Activated CD4-positive, alpha-beta T cell treated with anti-CD3 and anti-CD28 coated beads for 36 hours (primary cell): ENCODE results near the gene ZNF628. TPM values are rescaled to one million over a fixed set of nuclear protein-coding genes. Genes with fewer than 3 reads are reported as not detected.

Experiments used
- ATAC-seq: fragments of 200-7000 bp; cut with Tn5 transposase; one replicate; pipeline ENCODE4 v1.10.0; 2021; ENCODE audit warnings: mild to moderate bottlenecking, moderate library complexity
- CTCF ChIA-PET: fragments of 350-600 bp; sonication (Branson Sonifier 250); formaldehyde crosslinking; loops from one replicate; lab custom pipeline; 2021; ENCODE audit warnings: antibody characterized with exemption; lab: Charles Lee
- POLR2A ChIA-PET: fragments of 350-600 bp; sonication (Branson Sonifier 250); formaldehyde crosslinking; loops from one replicate; lab custom pipeline; 2021; ENCODE audit warnings: antibody characterized with exemption, inconsistent platforms; lab: Charles Lee
- DNase-seq: peaks from one replicate; pipeline ENCODE4 v3.0.0-alpha.2; 2020
- H3K27ac Mint-ChIP-seq: one replicate; pipeline ENCODE4 v1.8.0; 2021; ENCODE audit warnings: mixed read lengths
- H3K27me3 Mint-ChIP-seq: one replicate; pipeline ENCODE4 v1.8.0; 2021; ENCODE audit warnings: mixed read lengths
- H3K36me3 Mint-ChIP-seq: one replicate; pipeline ENCODE4 v1.8.0; 2021; ENCODE audit warnings: low read depth, mixed read lengths
- H3K4me1 Mint-ChIP-seq: one replicate; pipeline ENCODE4 v1.8.0; 2021; ENCODE audit warnings: mixed read lengths
- H3K4me3 Mint-ChIP-seq: one replicate; pipeline ENCODE4 v1.8.0; 2021; ENCODE audit warnings: mild to moderate bottlenecking, moderate library complexity, mixed read lengths
- H3K9me3 Mint-ChIP-seq: one replicate; pipeline ENCODE4 v1.8.0; 2021; ENCODE audit warnings: low read depth, mixed read lengths
- intact Hi-C, 2 experiments: fragments of 100-400 bp; cut with DNase I in 1 of 2; cut with micrococcal nuclease in 1 of 2; formaldehyde crosslinking; loops; one replicate each; pipeline versions ENCODE4 v1.14.2 to v1.15.1; 2022 to 2024; cut with DNase I, micrococcal nuclease
- total RNA-seq, 2 experiments: library from RNA; stranded (reverse); gene quantifications; one replicate each; pipeline ENCODE4 v1.2.3, GENCODE V29; 2021

ZNF628 gene
- total RNA-seq, 2 experiments from 2014 or later, result 5.6 to 6.8 TPM

DNA sequence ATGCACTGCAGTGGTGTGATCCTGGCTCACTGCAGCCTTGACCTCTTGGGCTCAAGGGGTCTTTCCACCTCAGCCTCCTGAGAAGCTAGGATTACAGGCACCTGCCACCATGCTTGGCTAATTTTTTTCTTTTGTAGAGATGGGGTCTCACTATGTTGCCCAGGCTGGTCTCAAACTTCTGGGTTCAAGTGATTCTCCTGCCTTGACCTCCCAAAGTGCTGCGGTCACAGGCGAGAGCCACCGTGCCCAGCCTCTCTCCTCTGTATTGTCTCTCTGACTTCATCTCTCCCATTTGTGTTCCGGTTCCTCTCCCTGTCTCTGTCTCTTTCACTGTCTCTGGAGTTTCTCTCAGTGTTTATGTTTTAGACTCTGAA, 10.2 kb upstream of the ZNF628 start:
- Mint-ChIP-seq H3K9me3 (no peaks in the 10 kb centered on the region), H3K27me3 (no peaks in the 10 kb centered on the region), H3K27ac (no peak overlapping the region), H3K4me3 (no peak overlapping the region), H3K36me3 (no peaks in the 10 kb centered on the region), H3K4me1 (peaks cover 7% of the 10 kb centered on the region)
- intact Hi-C loops, result loop anchor here in 1 of 2 experiments (5.0 kb wide), 1 partner anchor 166 kb away; no protein-coding TSS in a partner anchor
- ATAC-seq (no peak), DNase-seq (no peak)
- POLR2A ChIA-PET, result no interaction called here
- CTCF ChIA-PET, result interaction anchor here (0.6 to 3.9 kb wide), 5 partner anchors 7 to 301 kb away, joined by 3 to 30 read pairs (median 5); no protein-coding TSS in a partner anchor

GRCh38 chr19:55467236-55468053, 9.0 kb upstream of the ZNF628 start:
- no peak overlapping the region for H3K27ac Mint-ChIP-seq
- no peaks in the 10 kb centered on the region for H3K9me3 Mint-ChIP-seq
- peaks cover 3% of the 10 kb centered on the region for H3K4me1 Mint-ChIP-seq
- CTCF ChIA-PET, result interaction anchor here (0.6 to 3.9 kb wide), 18 partner anchors 9 to 302 kb away, joined by 3 to 30 read pairs (median 4); partner anchors contain the start of genes NAT14 and ZNF628
- H3K27me3 Mint-ChIP-seq, result no peaks in the 10 kb centered on the region
- intact Hi-C loops, result loop anchor here (1.0 to 5.0 kb wide), 4 partner anchors 36 to 165 kb away; no protein-coding TSS in a partner anchor
- no peak overlapping the region for H3K4me3 Mint-ChIP-seq
- POLR2A ChIA-PET, result no interaction called here
- peak; percentile 83 for DNase-seq
- ATAC-seq, result peak; percentile 98
- H3K36me3 Mint-ChIP-seq, result no peaks in the 10 kb centered on the region

DNA sequence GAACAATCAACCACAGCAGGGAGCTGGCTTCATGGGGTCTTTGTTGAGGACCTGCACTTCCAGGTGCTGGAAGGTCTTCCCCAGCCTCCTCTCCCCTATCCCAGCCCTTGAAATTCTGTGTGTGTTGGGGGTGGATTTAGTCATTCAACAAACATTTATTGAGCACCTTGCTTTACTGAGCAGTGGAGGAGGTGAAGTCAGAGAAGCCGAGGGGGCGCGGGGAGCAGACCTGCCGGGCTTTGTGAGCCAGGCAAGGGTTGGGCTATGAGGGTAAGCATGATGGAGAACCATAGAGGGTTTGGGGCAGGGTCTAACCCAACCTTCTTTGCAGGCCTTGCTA, 8.4 kb upstream of the ZNF628 start:
- ChIA-PET CTCF (interaction anchor here (0.6 to 3.9 kb wide), 10 partner anchors 9 to 302 kb away, joined by 3 to 30 read pairs (median 6); partner anchors contain the start of gene ZNF628), POLR2A (no interaction called here)
- Mint-ChIP-seq H3K27ac (no peak overlapping the region), H3K36me3 (no peaks in the 10 kb centered on the region), H3K4me3 (no peak overlapping the region), H3K27me3 (no peaks in the 10 kb centered on the region), H3K9me3 (no peaks in the 10 kb centered on the region), H3K4me1 (peaks cover 3% of the 10 kb centered on the region)
- intact Hi-C loops, result loop anchor here (2.0 to 5.0 kb wide), 2 partner anchors 163 to 164 kb away; no protein-coding TSS in a partner anchor
- ATAC-seq (peak; percentile 37), DNase-seq (no peak)

- POLR2A ChIA-PET, result no interaction called here
Measured at GRCh38 chr19:55471266-55471665, 5.2 kb upstream of the ZNF628 start.

DNA sequence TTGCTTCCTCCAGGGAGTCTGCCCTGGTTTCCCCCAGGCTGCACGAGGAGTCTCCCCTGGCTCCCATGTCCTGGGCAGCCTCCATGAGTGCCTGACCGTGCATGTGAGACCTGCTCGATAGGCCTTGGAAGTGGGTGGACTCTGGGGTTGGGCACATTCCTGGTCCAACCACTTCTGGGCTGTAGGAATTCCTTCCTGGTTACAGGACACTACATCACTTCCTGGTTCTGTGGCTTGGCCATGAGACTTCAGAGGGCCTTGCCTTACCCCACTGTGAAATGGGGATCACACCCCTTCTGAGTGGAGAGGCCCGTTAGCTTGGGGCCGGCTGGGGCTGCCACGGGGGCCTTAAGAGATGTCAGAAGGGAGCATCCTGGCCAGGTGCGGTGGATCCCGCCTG, 4.0 kb upstream of the ZNF628 start:
- peaks cover 11% of the 10 kb centered on the region for H3K4me1 Mint-ChIP-seq
- no peaks in the 10 kb centered on the region for H3K36me3 Mint-ChIP-seq
- H3K9me3 Mint-ChIP-seq, result no peaks in the 10 kb centered on the region
- intact Hi-C loops, result no loop called here
- POLR2A ChIA-PET, result no interaction called here
- DNase-seq (no peak), ATAC-seq (no peak)
- H3K4me3 Mint-ChIP-seq, result no peak overlapping the region
- no peaks in the 10 kb centered on the region for H3K27me3 Mint-ChIP-seq
- CTCF ChIA-PET, result no interaction called here
- no peak overlapping the region for H3K27ac Mint-ChIP-seq

More at GRCh38 chr19:55471266-55471665, 5.2 kb upstream of the ZNF628 start:
- Mint-ChIP-seq H3K27ac (no peak overlapping the region), H3K4me1 (peaks cover 9% of the 10 kb centered on the region), H3K9me3 (no peaks in the 10 kb centered on the region), H3K4me3 (no peak overlapping the region), H3K36me3 (no peaks in the 10 kb centered on the region), H3K27me3 (no peaks in the 10 kb centered on the region)
- ATAC-seq (no peak), DNase-seq (no peak)
- intact Hi-C loops, result no loop called here
- CTCF ChIA-PET, result interaction anchor here (0.9 to 1.0 kb wide), 2 partner anchors 16 to 33 kb away, joined by 3 to 5 read pairs; no protein-coding TSS in a partner anchor

DNA sequence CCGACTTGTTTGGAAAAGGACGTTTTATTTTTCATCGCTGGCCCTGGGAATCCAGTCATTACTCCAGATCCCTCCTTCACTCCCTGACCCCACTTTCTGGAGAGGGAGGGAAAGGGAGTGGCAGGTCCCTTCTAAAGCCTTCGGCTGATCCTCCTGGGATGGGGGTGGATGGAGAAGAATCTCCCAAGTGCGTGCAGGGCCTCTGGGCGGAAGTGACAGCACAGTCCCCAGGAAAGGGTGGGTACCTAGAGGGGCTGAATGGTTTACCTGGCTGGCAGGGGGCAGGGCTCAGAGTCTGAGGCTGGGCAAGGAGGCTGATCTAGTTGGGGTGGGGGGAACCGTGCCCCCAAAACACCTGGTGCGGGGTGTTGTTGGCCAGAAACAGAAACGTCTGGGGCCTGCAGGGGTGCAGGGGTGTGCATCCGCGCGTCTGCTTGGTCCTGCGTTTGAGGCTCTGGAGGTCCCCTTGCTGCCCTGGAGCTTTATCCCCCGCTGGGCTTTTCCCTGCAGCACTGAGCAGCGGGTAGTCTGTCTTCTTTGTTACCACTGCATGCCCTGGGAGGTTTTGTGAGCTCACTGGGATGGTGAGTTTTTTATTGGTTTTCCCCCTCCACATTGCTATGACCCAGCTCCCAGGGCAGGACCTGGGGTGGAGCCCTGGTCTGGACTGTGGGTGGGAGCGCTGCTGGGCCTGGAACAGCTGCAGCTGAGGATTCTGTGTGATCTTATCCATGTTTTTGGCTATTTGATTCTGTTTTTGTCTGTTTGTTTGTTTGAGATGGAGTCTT, 3.0 kb upstream of the ZNF628 start:
- intact Hi-C loops, result no loop called here
- Mint-ChIP-seq H3K9me3 (no peaks in the 10 kb centered on the region), H3K27me3 (no peaks in the 10 kb centered on the region), H3K27ac (no peak overlapping the region), H3K4me3 (no peak overlapping the region), H3K4me1 (peaks cover 17% of the 10 kb centered on the region), H3K36me3 (no peaks in the 10 kb centered on the region)
- ChIA-PET POLR2A (interaction anchor here (1.0 kb wide), 1 partner anchor 30 kb away, joined by 3 read pairs; no protein-coding TSS in a partner anchor), CTCF (interaction anchor here (1.5 kb wide), 1 partner anchor 12 kb away, joined by 3 read pairs; the partner anchor contains the start of gene NAT14)
- no peak for DNase-seq
- ATAC-seq, result no peak

- Mint-ChIP-seq H3K4me1 (peaks cover 27% of the 10 kb centered on the region), H3K27me3 (no peaks in the 10 kb centered on the region), H3K36me3 (peaks cover 5% of the 10 kb centered on the region), H3K9me3 (no peaks in the 10 kb centered on the region), H3K27ac (no peak overlapping the region), H3K4me3 (peak overlapping the region; percentile 84)
- ATAC-seq (no peak), DNase-seq (no peak)
- CTCF ChIA-PET, result interaction anchor here (1.2 to 1.5 kb wide), 2 partner anchors 11 to 164 kb away, joined by 3 read pairs; partner anchors contain the start of gene NAT14
- intact Hi-C loops, result no loop called here
- POLR2A ChIA-PET, result interaction anchor here (0.6 to 1.0 kb wide), 2 partner anchors 29 to 191 kb away, joined by 3 read pairs; partner anchors contain the start of gene BRSK1
Measured at GRCh38 chr19:55474269-55475265, 1.9 kb upstream of the ZNF628 start.

- H3K9me3 Mint-ChIP-seq, result no peaks in the 10 kb centered on the region
- peaks cover 32% of the 10 kb centered on the region for H3K4me1 Mint-ChIP-seq
- peak overlapping the region; percentile 25 for H3K27ac Mint-ChIP-seq
- peak overlapping the region; percentile 84 for H3K4me3 Mint-ChIP-seq
- H3K27me3 Mint-ChIP-seq, result no peaks in the 10 kb centered on the region
- ChIA-PET CTCF (interaction anchor here (3.0 kb wide), 1 partner anchor 10 kb away, joined by 18 read pairs; no protein-coding TSS in a partner anchor), POLR2A (no interaction called here)
- intact Hi-C loops, result loop anchor here in 1 of 2 experiments (2.0 kb wide), 3 partner anchors 103 to 663 kb away; partner anchors contain the start of genes ZNF444, ZNF579 and ZNF787
- ATAC-seq, result no peak
- H3K36me3 Mint-ChIP-seq, result peaks cover 5% of the 10 kb centered on the region
- no peak for DNase-seq
Measured at GRCh38 chr19:55477905-55478304, 1.5 kb downstream of the ZNF628 start.

DNA sequence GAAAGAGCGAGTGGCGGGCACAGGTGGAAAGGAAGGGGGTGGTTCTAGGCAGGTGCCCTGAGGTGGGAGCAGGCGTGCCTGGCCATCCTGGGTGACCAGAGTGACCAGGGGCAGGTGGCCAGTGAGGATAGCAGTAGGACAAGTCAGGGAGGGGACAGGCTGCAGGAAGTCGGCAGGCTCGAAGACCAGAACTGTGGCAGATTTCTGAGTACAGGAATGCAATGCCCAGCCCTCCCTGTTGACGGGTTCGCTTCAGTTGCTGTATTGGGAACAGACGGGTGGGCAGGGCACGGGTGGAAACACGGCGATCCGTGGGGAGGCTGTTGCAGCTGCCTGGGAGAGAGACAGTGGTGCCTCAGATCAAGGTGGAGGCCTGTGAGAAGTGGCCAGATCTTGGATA, 1.9 kb downstream of the ZNF628 start:
- Mint-ChIP-seq H3K27me3 (no peaks in the 10 kb centered on the region), H3K4me1 (peaks cover 32% of the 10 kb centered on the region), H3K9me3 (no peaks in the 10 kb centered on the region), H3K4me3 (peak overlapping the region; percentile 84), H3K27ac (no peak overlapping the region), H3K36me3 (peaks cover 5% of the 10 kb centered on the region)
- ChIA-PET POLR2A (no interaction called here), CTCF (interaction anchor here (1.3 to 3.0 kb wide), 2 partner anchors 11 to 25 kb away, joined by 4 to 18 read pairs; no protein-coding TSS in a partner anchor)
- intact Hi-C loops, result no loop called here
- ATAC-seq, result no peak
- DNase-seq, result no peak

DNA sequence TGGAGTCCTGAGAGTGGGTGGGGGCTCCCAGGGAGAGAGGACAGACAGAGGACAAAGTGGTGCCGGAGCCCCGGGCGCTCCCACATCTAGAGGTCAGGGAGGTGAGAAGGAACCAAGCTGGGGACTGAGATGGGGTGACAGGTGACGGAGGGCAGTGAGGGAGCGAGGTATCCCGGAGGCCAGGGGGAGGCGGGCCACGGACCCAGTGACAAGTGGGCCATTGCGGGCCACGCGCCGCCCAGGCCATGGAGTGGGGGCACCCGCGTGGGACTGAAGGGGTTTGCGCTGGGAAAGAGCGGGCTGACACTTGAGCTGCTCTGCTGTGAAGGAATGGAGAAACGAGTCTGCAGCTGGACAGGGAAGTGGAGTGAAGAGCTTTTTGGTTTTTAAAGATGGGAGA, 2.6 kb downstream of the ZNF628 start:
- Mint-ChIP-seq H3K27me3 (no peaks in the 10 kb centered on the region), H3K9me3 (no peaks in the 10 kb centered on the region), H3K4me1 (peaks cover 32% of the 10 kb centered on the region), H3K27ac (no peak overlapping the region), H3K4me3 (peak overlapping the region; percentile 84), H3K36me3 (peaks cover 5% of the 10 kb centered on the region)
- intact Hi-C loops, result no loop called here
- CTCF ChIA-PET, result interaction anchor here (1.3 kb wide), 1 partner anchor 25 kb away, joined by 4 read pairs; no protein-coding TSS in a partner anchor
- ATAC-seq (no peak), DNase-seq (no peak)
- POLR2A ChIA-PET, result no interaction called here
